HG03025 (cell line): ENCODE results near the gene TMEM250.

Experiments used
- ATAC-seq: cut with Tn5 transposase; IDR thresholded peaks from one replicate; pipeline ENCODE4 v1.9.1; 2021; ENCODE audit warnings: mild to moderate bottlenecking, moderate library complexity; ENCODE audit not compliant: unreplicated experiment, low FRiP score

The TMEM250 gene

DNA sequence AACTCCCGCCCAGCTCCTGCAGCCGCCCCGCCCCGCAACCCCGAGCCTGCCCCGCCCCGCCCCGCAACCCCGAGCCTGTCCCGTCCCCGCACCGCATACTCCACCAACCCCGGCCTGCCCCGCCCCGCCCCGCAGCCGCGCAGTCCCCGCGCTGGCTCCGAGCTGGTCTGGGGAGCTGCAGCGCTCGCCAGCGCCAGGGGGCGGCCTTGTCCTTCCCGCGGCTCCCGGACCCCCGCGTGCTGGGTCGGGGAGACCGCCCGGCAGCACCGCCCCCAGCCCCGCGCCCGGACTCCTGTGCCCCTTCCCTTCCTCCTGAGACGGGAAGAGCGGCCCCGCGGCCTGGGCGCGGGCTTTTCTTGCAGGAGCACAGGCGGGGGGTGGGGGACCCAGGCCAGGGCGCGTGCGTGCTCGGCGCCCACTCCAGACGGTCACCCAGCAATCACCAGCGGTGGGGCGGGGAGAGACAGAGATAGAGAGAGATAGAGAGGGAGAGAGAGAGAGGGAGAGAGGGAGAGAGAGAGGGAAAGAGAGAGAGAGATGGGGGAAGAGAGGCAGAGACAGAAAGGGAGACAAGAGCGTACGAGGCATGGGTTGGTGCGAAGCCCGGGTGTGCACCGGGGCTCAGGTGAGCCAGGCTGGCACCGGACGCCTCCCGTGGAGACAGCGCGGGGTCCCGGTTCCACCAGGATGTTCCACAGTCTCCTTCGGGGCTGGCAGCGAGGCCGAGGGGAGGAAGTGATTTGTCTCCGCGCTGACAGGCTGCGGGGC is 14.7 kb upstream of the TMEM250 start:
- no peak for ATAC-seq

DNA sequence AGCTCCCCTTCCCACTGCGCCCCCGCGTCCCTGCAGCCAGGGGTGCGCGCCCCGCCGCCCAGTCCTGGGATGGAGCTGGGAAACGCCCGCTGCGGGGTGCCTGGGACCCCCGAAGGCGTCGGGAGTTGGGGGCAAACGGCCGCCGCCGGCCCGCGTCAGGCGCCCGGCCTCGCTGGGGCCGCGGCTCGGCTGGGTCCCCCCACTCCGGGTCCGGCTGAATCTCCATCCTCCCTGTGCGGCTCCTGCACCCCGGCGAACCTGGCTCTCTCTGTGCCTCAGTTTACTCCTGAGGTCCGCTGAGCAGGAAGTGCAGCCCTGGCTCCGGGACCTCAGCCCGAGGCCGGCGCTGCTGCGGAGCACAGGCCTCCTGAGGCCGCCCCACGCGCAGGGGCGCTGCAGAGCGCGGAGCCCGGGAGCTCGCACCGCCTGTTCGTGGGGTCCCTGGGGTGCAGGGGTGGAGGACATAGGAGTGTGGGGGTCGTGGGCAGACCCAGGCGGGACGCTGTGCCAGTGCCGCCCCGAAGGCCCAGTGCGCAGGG is 13.9 kb upstream of the TMEM250 start:
- ATAC-seq = no peak

DNA sequence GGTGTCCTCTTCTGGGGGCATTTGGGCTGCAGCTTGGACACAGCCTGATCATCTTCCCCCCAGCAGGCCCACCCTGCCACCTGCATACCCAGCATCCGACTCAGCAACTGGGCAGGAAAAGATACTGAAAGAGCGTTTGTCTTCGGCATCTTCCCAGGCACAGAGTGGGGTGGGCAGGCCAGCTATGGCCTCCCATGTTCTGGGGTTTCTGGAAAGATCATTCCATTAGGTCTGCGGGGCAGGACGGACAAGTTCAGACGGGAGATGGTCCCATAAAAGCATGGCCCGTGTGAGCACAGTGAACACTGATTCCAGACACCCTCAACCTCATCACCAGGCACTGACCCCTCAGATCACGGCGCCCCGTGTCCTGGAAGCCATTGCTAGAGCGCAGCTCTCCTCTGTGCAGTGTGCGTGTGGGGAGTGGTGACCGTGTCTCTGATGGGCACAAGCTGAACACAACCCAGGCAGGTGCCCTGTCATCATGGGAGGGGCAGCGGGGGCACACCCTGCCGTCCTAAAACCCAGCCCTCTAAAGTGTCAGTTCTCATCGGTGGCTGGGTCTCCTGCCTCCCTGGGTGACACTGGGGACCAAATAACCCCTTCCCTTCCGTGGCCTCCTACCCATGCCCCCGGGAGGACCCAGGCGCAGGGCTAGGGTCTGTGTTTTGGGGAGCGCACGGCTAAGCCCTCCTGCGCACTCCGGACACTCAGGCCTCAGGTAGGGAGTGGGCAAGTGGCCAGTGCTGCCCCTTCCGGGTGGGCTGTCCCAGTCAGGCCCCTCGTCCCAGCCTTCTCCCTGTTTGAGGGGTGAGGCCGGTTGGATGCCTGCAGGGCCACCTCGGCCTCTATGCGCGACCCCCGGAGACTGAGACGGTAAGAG is 13.2 kb upstream of the TMEM250 start:
- no peak for ATAC-seq

DNA sequence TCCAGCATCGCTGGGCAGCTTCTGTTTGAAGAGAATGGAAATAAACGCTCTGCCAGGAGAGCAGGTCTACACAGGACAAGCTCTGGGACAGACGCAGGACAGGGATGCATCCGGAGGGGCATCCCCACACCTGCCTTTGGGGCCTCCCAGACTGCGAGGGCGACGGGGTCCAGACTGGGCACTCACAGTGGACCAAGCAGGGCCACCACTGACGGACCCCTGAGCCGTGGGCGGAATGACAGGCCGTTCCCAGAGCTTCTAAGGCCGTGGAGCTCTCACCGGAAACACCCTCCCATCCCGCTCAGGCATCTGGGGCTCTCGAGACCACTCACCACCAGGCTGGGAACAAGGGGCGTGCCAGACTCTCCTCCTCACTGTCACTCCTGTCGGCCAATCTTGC is 10.5 kb upstream of the TMEM250 start:
- no peak for ATAC-seq

DNA sequence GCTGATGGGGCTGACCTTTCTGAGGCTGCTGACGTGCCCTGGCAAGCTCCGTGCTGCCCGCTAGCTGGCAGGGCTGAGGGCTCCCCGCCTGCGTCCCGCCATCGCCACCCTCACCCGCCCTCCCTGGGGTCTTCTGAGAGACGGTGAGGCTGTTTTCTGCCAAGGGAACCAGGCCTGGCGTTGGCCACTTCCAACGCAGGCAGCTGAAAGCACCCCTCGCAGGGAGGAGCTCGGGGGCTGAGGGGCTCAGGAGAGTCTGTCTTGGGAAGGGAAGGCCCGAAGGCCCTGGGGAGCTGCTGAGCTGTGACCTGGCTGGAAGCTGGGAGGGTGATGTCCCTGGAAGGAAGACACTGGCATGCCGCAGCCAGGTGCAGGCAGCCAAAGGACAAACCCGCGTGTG is 9.8 kb upstream of the TMEM250 start:
- ATAC-seq = no peak

DNA sequence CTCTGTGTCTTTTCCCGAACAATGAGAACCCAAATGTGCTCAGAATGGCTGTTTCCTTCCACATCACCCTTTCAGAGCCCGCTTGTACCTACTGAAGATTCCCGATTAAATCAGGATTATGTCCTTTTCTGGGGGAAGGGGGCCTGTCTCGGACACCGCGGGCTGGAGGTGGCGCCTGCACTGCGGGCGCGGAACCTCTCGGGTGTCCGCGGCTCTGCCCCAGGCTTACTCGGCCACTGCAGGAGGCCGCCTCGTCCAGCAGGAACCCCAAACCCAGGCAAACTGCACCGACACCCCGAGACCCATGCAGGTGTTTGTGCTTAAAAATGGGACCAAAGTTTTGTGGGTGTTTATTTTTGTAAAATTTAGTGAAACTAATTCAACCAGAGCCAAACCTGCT is 8.6 kb upstream of the TMEM250 start:
- ATAC-seq = no peak

DNA sequence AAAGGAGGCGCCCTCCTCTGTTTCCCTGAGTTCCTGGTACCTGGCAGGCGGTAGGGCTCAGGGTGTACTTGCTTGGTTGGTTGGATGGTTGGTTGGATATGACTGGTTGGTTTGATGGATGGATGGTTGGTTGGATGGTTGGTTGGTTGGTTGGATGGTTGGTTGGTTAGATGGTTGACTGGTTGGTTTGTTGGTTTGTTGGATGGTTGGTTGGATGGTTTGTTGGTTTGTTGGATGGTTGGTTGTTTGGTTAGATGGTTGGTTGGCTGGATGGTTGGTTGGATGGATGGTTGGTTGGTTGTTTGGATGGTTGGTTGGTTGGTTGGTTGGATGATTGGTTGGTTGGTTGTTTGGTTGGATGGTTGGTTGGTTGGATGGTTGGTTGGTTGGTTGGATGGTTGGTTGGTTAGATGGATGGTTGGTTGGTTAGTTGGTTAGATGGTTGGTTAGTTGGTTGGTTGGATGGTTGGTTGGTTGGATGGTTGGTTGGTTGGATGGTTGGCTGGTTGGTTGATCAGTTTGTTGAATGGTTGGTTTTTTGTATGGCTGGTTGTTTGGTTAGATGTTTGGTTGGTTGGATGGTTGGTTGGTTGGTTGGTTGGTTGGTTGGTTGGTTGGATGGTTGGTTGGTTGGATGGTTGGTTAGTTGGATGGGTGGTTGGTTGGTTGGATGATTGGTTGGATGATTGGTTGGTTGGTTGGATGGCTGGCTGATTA is 6.5 kb upstream of the TMEM250 start:
- no peak for ATAC-seq

DNA sequence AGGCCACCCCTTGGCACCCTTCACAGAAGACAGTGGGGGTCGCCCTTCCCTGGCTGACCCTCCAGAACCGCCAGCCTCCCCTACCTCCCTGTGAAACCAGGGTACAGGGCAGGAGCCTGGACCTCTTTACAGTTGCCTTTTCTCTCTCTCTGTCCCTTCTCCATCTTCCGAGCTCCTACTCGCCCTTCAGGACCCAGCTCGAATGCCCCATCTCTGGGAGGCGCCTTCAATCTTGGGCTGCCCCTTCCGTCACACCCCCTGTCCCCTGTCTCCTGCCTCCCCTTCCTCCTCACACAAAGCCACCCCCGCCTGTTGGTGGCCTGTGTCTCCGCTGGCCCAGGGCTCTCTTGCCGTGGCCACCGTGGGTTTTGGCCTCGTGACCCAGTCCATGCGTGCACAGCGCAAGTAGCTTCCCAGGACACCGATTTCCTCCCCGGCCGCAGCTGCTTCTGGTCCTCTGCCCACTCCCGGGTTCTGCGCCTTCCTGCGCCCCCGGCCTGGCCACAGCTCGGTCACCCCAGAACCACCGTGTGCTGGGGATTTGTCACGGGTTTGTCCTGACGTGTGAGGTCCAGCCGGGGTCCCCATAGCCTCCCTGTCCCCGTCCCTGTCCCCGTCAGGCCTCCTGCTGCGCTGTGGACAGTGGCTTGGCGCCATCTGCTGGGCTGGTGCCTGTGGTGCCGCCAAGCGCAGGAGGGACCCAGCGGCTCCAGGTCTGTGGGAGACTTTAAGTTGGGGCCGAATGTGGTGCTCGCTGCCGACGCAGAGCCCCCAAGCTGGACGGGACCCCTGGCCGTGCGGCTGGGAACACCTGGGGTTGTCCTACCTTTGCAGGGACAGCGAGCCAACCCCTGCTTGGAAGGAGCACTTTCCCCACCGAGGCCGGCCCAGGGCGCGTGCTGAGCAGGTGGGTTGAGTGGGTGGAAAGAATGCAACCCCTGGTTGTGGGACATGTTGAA is 4.0 kb upstream of the TMEM250 start:
- no peak for ATAC-seq

DNA sequence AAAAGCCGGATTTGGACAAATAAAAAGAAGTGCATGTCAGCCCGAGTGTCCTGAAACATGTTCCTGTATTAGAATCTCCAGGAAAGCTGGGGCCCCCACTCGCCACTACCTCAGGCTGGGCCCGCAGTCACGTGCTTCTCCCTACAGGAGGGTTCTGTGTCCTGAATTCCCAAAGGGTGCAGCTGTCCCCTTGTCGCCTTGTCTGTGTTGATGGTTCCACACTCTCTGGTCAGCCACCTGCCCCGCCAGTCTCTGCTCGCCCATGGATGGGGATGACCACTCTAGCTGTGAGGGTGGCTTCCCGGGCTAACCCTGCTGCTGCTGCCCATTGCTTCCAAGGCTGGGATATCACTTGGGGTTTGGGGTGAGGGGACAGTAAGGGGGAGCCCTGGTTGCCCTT is 3.1 kb upstream of the TMEM250 start:
- ATAC-seq = no peak

DNA sequence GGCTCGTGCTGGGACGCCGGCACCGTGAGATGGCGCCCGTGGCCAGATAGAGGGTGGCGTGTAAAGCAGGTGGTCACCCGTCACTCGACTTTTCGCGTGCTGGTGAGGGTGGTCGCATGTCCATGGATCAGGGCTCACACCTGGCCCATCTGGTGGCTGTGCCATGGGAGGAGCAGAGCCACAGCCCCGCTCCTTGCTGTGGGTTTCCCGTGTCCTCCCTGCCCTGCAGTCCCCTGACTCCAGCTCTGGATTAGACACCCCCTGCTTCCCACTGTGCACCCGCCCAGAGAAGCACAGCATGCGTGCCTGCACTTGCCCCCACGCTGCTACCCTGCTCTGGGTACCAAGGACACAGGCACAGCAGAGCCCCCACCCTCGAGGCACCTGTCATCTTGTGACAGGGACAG is 1.8 kb upstream of the TMEM250 start:
- ATAC-seq = no peak

DNA sequence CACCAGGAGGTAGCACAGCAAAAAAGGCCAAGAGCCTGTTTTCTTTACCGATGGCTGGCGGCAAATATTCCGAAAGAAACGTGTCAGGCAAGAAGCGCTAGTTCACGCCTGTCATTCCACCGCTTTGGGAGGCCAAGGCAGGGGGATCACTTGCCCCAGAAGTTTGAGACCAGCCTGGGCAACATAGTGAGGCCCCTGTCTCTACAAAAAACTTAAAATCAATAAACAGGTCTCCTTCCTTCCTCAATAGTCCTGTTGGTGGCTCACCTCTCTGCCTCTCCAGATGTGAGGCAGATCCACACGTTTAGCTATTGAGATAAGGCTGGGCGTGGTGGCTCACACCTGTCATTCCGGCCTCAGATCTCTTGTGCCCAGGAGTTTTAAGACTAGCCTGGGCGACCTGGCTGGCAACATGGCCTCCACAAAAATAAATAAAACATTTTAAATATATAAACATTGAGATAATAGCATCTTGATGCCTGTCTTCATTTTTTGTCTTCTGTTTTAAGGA is 1.3 kb upstream of the TMEM250 start:
- ATAC-seq = no peak

DNA sequence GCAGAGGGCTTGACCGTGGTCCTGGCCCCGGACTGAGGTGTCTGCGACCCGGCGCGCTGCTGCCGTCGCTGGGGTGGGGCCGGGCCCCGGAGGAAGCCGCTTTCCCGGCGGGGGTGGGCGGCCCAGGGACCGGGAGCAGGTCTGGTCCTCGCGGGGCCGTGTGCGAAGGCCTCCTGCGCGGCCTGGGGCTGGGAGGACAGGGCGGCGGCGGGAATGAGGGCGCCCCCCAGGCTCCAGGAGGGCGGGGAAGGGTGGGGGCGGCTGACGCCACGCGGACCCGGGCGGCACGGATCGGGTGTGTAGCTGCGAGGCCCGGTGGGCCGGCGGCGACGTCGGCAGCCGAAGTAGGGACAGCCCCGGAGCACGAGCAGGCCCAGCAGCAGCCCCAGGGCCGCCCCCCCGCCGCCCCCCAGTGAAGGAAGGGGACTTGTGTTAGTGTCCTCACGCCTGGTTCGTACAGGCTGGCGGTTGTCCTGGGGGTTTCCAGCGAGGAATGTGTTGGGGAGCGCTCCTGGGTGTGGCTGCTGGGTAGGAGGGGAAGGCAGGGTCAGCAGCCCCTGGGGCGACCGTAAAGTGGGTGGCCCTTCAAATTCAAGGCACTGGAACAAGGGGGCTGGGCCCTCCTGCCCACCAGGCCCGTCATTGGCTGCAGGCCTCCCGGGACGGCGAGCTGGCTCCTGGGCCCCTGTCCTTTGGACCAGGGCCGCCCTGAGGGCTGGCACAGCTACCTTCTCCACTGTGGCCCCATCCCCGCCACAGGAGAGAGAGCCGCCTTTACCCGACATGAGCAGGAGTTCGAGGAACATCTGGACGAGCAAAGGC is 597 bp upstream of the TMEM250 start:
- peak; percentile 8 for ATAC-seq

DNA sequence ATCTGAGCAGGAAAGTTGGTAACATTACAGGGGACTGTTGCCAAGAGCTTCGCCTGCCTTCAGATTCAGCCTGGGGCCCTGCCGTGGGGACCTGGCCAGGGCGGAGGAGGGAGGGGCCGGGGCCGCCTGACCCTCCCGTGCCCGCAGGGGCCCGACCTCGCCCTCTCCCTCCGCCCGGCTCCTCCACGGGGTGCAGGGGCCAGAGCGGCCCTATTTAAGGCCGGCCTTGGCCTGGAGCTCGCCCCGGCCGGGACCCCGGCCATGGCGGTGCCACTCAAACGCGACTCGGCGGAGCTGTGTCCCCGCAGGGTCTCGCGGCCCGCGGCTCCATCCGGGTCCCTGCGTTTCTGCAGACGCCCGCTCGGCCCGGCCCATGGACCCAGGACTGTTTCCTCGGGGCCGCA is 757 bp downstream of the TMEM250 start:
- ATAC-seq = peak; percentile 5

DNA sequence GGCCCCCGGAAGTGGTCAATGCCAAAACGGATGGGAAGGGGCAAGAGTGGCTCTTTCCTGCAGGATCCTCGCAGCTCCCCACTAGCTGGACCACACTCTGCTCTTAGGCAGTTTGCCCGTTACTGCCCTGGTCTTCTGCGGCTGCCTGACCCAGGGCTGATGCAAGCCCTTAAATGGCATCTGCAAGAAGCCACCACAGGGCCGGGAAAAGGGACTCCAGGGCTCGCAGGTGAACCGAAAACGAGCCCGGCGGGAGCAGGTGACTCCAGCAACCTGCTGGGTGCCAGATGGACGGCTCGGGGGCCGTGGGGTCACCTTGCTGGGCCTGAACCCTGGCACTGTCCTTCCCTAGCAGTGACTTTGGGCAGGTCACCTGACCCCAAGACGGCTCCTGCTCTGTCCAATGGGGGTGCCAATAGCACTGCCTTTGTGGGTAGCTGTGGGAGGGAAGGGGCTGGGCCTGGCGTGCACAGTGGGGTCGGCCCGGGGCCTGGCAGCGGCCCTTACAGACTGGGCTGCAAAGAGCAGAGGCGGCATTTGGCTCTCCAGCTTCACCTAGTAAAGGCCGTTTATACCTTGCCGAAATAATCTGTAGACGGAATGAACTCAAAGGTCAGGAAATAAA is 1.3 kb downstream of the TMEM250 start:
- ATAC-seq = no peak

DNA sequence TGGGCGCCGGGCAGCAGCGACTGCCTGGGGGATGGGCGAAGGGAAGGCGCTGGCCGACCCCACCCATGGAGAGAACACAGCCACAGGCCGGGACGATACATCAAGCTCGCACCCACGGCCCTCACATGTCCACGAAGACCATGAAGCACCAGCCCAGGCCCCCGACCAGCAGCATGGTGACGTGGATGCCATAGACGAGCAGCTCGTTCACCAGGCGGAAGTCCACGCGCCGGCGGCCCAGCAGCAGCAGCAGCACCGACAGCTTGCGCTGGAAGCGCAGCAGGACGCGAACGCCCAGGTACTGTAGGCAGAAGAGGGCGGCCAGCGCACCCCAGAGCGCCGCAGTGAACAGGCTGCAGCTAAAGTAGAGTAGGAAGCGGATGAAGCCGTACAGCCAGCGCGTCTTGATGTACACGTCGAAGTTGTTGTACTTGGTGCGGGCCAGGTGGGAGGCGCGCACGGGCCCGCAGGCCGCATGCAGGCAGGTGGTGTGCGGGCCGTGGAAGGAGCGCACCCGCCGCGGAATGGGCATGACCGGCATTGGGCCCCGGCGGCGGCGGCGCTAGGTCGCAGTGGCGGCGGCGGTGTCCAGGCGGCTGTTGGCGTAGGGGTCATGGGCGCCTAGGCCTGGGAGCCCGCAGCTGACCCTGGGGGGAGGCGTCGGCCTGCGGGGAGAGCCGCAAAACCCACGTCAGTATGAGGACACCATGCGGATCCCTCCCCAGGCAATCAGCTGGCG is 2.1 kb downstream of the TMEM250 start:
- no peak for ATAC-seq

DNA sequence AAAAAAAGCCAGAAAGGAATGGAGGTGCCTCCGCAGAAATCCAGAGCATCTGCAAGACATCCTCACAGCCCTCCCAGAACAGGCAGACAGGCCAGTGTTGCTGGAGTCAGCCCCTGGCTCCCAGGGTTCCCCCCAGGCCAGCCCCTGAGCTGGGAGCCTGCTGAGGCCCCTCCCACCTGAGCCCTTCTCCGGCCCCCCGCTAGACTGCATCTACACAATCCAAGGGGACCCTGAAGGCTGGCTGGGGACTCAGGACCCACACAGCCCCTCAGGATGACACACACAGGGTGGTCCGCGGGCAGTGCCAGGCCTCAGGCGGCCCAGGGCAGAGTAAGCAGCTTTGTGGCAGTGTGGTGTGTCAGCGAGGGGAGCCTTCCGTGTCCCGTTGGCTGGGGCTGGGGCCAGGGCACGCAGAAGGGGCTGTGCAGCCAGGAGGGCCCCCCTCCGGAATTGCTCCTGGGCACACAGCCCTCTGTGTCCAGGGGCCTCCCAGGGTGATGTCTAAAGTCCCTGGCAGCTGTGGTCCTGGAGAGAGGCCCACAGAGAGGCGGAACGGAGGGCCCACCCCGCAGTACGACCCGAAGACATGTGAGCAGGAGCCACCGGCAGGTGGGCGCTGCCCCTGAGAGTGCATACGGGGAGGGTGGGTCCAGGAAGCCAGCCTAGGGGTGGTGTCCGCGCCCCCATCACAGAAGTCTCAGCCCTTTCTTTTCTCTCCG is 2.9 kb downstream of the TMEM250 start:
- no peak for ATAC-seq

DNA sequence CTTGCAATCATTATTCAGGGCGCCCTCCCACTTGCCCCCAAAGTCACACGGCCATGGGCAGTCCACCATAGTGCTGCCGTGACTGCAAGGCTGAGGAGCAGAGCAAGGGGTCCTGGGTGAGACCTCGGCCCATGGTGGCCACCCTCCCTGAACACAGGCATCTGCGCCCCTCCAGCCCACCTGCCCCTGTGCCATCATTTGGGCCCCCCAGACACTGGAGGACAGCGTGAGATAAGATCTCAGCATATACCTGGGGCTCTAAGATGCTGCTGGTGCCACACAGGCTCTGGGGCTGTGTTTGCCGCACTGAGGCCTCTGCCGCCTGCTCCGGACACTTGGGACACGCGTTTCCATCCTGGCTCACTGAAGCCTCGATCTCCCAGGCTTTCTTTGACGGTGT is 3.5 kb downstream of the TMEM250 start:
- no peak for ATAC-seq
